GM20000 (cell line): ENCODE results near the gene ACAN.

ENCODE experiments used
- DNase-seq: peaks from one replicate; pipeline ENCODE4 v3.0.0; 2012; ENCODE audit warnings: low spot score
- CTCF ChIP-seq: IDR thresholded peaks from 2 replicates; pipeline ENCODE4 v1.5.1; 2012; ENCODE audit warnings: mild to moderate bottlenecking, control low read depth; ENCODE audit errors: extremely low read depth, missing control alignments

ACAN gene

GRCh38 chr15:88812133-88812532 is 8.9 kb downstream of the ACAN start:
- no peak for TF ChIP-seq CTCF
- no peak for DNase-seq

GRCh38 chr15:88813960-88814359 is 10.7 kb downstream of the ACAN start:
- no peak for TF ChIP-seq CTCF
- no peak for DNase-seq

- DNase-seq = no peak
- TF ChIP-seq CTCF = no peak
Observed at GRCh38 chr15:88814393-88814792, 11.2 kb downstream of the ACAN start.

GRCh38 chr15:88818920-88819319 is 15.7 kb downstream of the ACAN start:
- TF ChIP-seq CTCF = no peak
- DNase-seq = no peak

GRCh38 chr15:88821993-88822392 is 18.8 kb downstream of the ACAN start:
- TF ChIP-seq CTCF = no peak
- no peak for DNase-seq

- no peak for DNase-seq
- TF ChIP-seq CTCF = no peak
Observed at GRCh38 chr15:88828791-88829190, 25.6 kb downstream of the ACAN start.

GRCh38 chr15:88830016-88830415 is 26.8 kb downstream of the ACAN start:
- no peak for DNase-seq
- no peak for TF ChIP-seq CTCF
